Renal cortical epithelial cell (primary cell): ENCODE data around the gene ITPRID1. TPM values are rescaled to one million over a fixed set of nuclear protein-coding genes. Genes with fewer than 3 reads are reported as not detected.
A peak's percentile ranks its signal among the peaks of the same experiment; 100 is the strongest.

ENCODE experiments used
- DNase-seq: peaks from one replicate; pipeline ENCODE4 v3.0.0-alpha.2; 2011; ENCODE audit warnings: low read depth
- total RNA-seq: library from RNA; depleted of rRNA; stranded (reverse); fragments of >200 nt; gene quantifications from 2 replicates; pipeline ENCODE4 v1.2.3, GENCODE V29; 2014

The ITPRID1 gene
- total RNA-seq, 1 donor from 2014 or later, result not detected

DNA sequence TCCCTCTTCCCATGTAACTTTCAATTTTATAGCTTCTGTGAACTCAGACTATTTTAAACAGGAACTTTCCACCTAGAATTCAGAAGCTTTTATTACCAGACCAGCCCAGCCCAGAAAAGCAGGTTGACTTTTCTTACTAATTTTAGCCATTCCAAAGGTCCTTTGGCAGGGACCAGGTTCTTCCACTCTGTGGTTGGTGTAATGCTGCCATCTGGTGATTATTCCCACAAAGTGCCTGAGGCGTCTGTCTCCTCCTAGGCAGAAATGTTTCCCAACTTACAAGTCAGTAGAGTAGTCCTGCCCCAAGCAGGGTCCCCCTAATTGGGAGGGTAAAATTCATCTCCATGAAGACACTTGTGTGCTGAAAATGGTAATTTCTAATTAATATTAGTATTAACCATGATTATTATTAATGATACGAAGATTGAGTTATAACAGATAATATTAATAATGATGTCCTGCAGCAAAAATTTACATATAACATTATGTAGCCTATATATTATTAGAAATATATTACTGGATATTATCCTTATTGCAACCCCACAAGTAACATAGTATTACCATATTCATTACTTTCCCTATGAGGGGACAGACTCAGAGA is 120.1 kb downstream of the ITPRID1 start:
- peak; percentile 63 for DNase-seq

DNA sequence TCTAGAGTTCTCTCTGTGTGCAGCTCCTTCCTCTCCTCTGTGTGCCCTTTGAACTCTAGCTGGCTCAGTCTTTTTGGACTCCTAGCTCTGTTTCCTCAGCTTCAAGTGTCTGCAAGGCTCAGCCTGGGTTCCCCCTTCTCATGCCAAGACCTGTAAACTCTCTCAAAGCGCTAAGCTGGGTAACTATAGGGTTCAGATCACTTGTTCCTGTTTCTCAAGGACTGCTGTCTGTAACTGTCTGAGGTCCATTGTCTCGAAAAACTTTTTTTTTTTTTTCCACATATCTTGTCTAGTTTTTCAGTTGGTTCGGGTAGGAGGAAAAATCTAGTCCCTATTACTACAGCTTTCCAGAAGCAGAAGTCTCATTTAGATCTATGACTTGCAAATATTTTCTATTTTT is 126.5 kb downstream of the ITPRID1 start:
- no peak for DNase-seq

- DNase-seq, result no peak
Measured at GRCh38 chr7:31642681-31643115, 128.8 kb downstream of the ITPRID1 start.

GRCh38 chr7:31646942-31647341 is 133.1 kb downstream of the ITPRID1 start:
- DNase-seq, result no peak

- DNase-seq, result no peak
Measured at GRCh38 chr7:31647511-31647910, 133.6 kb downstream of the ITPRID1 start.

- no peak for DNase-seq
Measured at GRCh38 chr7:31648288-31648687, 134.4 kb downstream of the ITPRID1 start.

DNA sequence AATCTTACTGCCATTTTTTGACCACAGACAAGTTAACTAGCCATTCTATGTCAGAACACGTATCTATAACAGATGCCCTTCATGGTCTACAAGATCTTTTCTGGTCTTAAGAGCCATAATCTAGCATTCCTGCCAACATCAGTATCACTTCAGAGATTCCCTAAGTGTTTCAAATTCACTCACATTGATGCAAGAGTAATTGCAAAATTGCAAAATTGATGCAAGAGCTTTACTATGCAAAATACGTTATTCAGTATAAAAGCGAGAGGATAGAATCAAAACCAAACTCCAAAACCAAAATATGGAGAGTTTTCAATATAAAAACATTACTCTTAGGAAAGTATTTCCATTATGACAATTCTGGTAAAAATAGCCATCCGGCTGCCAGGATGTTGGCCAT is 135.0 kb downstream of the ITPRID1 start:
- DNase-seq, result no peak

- no peak for DNase-seq
Measured at GRCh38 chr7:31651234-31652062, 137.6 kb downstream of the ITPRID1 start.

GRCh38 chr7:31652063-31652326 is 138.1 kb downstream of the ITPRID1 start:
- DNase-seq, result no peak

- no peak for DNase-seq
Measured at GRCh38 chr7:31663072-31663471, 149.2 kb downstream of the ITPRID1 start.

DNA sequence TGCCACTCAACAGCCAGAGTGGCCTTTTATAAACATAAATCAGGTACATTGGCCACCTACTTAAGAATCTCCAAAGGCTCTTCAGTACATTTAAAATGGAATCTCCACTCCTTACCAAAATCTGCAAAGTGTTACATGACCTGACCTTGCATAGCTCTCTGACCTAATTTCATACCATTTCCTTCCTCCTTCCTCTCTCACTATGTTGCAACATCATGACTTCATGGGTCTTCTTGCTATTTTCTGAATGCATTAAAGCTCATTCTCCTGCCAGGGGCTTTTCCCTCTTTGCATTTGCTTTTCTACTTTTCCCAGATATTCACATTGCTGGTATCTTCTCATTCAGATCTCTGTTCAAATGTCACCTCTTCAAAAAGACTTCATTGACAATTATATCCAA is 151.0 kb downstream of the ITPRID1 start:
- DNase-seq, result no peak

DNA sequence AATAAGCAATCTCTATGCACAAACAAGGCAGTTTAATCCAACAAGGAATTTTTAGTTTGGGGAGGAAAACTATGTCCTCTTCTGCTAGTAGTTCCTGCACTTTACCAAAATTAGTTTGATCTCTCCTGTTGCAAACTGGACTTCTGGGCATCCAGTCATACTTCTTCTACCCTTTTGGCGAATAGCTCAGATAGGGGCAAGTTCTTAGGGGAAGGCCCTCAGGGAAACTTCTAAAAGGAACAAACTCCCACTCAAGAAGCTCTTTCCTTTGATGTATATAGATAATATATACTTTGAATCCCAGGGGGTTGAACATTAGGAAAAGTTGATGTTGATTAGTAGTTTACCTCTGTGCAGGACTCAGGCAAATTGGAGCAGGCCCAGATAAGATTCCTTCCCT is 151.7 kb downstream of the ITPRID1 start:
- no peak for DNase-seq

GRCh38 chr7:31669461-31669860 is 155.6 kb downstream of the ITPRID1 start:
- no peak for DNase-seq

DNA sequence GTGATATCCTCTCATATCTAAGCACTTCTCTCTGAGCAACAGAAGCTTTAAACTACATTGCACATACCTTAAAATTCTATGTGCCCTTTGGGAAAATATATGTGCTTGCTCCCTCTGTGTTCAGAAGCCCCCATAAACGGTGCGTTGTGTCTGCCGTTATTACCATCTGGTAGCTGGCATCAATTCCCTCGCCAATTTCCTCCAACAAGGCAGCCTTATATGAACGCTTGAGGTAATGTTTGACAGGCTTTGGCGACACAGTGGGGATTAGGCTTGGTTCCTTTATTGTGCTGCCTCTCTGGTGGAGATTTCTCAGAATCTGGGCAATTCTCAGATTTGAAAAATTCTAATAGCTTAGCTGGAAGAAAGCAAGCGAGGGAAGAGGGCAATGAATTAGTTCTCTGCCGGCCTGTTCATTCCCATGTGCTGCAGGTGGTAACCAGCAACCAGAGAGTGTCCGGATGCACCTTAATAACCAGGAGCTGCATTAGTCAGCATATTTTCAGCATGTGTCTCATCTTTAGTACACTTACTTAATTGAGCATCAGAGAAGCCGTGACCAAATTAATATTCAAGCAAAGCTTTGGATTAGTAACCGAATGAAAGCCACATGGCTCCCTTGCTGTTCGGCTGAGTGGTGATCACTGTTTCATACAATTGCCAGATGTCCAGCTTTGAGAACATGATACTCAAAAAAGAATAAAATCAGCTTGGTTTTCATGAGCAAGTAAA is 165.8 kb downstream of the ITPRID1 start:
- DNase-seq, result no peak

GRCh38 chr7:31683445-31684225 is 169.7 kb downstream of the ITPRID1 start:
- no peak for DNase-seq

DNA sequence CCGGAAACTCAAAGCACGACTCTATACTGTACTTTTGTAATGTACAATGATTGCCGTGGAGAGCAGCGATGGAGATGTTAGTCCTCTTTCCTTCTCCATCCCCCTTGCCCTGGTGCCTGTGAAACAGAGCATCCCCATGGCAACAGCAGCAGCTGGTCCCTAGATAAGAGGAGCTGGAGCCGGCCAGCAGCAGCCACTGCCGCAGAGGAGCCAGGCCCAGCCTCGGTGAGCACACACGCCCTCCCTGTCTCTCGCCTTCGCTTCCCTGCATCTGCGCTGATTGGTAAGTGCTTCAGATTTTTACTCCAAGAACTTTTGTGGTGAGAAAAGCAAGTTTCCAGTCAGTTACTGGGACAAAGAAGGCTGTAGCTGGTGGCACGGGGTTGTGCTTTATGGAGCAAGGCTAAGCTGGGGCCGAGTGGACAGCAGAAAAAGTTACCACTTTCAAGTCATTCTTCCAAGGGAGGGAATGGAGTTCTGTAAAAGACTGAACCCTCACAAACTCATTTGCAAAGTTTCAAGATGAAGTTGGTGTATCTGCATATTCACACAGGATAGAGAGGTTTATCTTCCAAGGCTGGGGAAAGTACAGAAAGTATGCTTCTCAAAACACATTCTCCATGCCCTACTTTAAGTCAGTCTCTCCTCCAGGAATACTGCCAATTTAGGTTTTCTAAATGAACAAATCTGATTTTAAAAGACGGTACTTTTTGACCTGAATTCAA is 173.3 kb downstream of the ITPRID1 start, which contains the start of gene PPP1R17:
TSS of gene PPP1R17 (plus strand) at position 192 of the 725 bp plus-strand sequence. CDS start 5,227 bp downstream, outside the sequence.
- no peak for DNase-seq

DNA sequence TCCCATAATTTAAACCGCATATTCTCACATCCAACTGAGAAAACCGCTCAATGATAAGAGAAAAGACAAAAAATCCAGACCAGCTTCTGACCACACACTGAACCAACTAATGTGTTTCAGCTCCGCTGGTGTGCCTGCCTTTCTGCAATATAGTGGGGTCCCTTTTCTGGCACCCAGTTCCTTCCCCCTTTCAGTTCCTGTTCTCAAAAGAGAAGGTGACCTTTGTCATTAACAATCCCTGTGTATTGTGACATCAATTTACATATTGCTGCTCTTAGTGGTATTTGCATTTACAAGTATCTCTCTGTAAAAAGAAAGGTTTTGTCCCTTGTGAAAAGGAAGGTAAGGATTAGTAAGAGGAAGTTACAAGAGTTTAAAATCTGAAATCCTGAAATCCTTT is 174.5 kb downstream of the ITPRID1 start:
- DNase-seq, result no peak

- no peak for DNase-seq
Measured at GRCh38 chr7:31688996-31689395, 175.1 kb downstream of the ITPRID1 start.

DNA sequence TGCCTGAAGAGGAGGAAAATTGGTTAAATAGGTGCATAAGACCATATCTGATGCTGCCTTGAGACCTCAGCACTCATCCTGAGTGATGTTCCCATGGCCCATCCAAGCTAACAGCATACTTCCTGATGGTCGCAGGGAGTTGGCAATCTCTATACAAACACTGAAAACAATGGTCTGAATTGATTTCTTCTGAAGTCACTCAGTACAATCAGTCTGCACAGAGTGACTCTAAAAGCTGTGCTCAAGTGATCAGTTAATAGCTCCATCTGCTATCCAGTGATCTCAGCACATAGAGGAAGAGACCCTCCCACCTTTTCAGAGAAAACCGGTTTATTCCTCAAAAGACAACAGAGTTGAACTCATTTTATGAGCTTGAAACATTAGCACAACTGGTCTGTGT is 177.0 kb downstream of the ITPRID1 start:
- DNase-seq, result no peak

DNA sequence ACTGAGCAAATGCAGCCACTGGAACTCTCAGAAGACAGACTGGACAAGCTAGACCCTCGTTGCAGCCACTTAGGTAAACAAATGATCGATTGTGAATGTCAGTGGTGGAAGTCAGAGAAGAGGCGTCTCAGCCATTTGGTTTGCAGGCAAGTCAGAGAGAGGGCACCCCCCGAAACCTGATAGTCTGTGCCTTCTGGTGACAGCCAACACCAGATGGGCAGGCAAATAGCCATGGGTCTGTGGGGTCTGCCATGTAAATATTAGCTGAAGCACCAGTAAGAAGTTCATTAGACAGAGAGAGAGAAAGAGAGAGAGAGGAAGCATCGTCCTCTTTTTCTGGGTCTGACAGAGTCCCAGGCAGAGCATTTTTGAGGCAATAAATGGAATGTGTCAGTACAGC is 178.6 kb downstream of the ITPRID1 start:
- DNase-seq, result no peak

- DNase-seq, result no peak
Measured at GRCh38 chr7:31692871-31693270, 179.0 kb downstream of the ITPRID1 start.
